ENCODE data around the gene ZNF600.
"Not testable (repeated sequence)": the region's sequence is repeated elsewhere in the genome, so short reads cannot be mapped to it uniquely, and the experiment has no call there.

The ZNF600 gene

GRCh38 chr19:52786464-52787354 is at the start of gene ZNF600:
Gene ZNF600 (minus strand): TSS chr19:52786791. CDS start chr19:52778888, 7,903 bp downstream.
- peak; percentile 63 for DNase-seq (ENCODE audit: low read depth)

GRCh38 chr19:52834289-52834688 is 47.7 kb upstream of the ZNF600 start:
- DNase-seq (ENCODE audit: low read depth), result not testable (repeated sequence)

GRCh38 chr19:52833541-52833940 is 47.0 kb upstream of the ZNF600 start:
- not testable (repeated sequence) for DNase-seq (ENCODE audit: low read depth)

GRCh38 chr19:52829866-52830265 is 43.3 kb upstream of the ZNF600 start:
- not testable (repeated sequence) for DNase-seq (ENCODE audit: low read depth)

- no peak for DNase-seq (ENCODE audit: low read depth)
These were observed 39.2 kb upstream of the ZNF600 start for GRCh38 chr19:52825765-52826164.

GRCh38 chr19:52823676-52824075 is 37.1 kb upstream of the ZNF600 start:
- DNase-seq (ENCODE audit: low read depth), result no peak

- peak; percentile 24 for DNase-seq (ENCODE audit: low read depth)
These were observed 34.8 kb upstream of the ZNF600 start, which contains the start of gene ZNF28 for GRCh38 chr19:52821204-52821960. Gene ZNF28 (minus strand): TSS chr19:52821633. CDS start chr19:52817958, 3,675 bp downstream.

GRCh38 chr19:52820472-52821203 is 34.0 kb upstream of the ZNF600 start:
- DNase-seq (ENCODE audit: low read depth), result not testable (repeated sequence)

GRCh38 chr19:52809801-52810200 is 23.2 kb upstream of the ZNF600 start:
- no peak for DNase-seq (ENCODE audit: low read depth)

- not testable (repeated sequence) for DNase-seq (ENCODE audit: low read depth)
These were observed 13.5 kb upstream of the ZNF600 start for GRCh38 chr19:52799950-52800640.

GRCh38 chr19:52789440-52789839 is 2.8 kb upstream of the ZNF600 start:
- DNase-seq (ENCODE audit: low read depth), result no peak

- no peak for DNase-seq (ENCODE audit: low read depth)
These were observed 520 bp downstream of the ZNF600 start for GRCh38 chr19:52786078-52786463.

- no peak for DNase-seq (ENCODE audit: low read depth)
These were observed 1.1 kb downstream of the ZNF600 start for GRCh38 chr19:52785506-52785905.

- DNase-seq (ENCODE audit: low read depth), result not testable (repeated sequence)
These were observed 3.7 kb downstream of the ZNF600 start for GRCh38 chr19:52782864-52783263.

- DNase-seq (ENCODE audit: low read depth), result no peak
These were observed 7.8 kb downstream of the ZNF600 start for GRCh38 chr19:52778811-52779210.

- DNase-seq (ENCODE audit: low read depth), result not testable (repeated sequence)
These were observed 30.1 kb downstream of the ZNF600 start for GRCh38 chr19:52756447-52756846.

- DNase-seq (ENCODE audit: low read depth), result no peak
These were observed 36.8 kb downstream of the ZNF600 start for GRCh38 chr19:52749780-52750179.

- DNase-seq (ENCODE audit: low read depth), result no peak
These were observed 38.1 kb downstream of the ZNF600 start for GRCh38 chr19:52748336-52748950.

- DNase-seq (ENCODE audit: low read depth), result not testable (repeated sequence)
These were observed 40.7 kb downstream of the ZNF600 start for GRCh38 chr19:52745919-52746318.

- no peak for DNase-seq (ENCODE audit: low read depth)
These were observed 43.5 kb downstream of the ZNF600 start for GRCh38 chr19:52743091-52743490.

GRCh38 chr19:52742516-52742915 is 44.1 kb downstream of the ZNF600 start:
- no peak for DNase-seq (ENCODE audit: low read depth)
